ENCODE measurements around the gene DCUN1D3. TPM values are rescaled to one million over a fixed set of nuclear protein-coding genes. Genes with fewer than 3 reads are reported as not detected.

Gene DCUN1D3
- total RNA-seq, 2 donors from 2014 or later, result 7.5 to 14.5 TPM

DNA sequence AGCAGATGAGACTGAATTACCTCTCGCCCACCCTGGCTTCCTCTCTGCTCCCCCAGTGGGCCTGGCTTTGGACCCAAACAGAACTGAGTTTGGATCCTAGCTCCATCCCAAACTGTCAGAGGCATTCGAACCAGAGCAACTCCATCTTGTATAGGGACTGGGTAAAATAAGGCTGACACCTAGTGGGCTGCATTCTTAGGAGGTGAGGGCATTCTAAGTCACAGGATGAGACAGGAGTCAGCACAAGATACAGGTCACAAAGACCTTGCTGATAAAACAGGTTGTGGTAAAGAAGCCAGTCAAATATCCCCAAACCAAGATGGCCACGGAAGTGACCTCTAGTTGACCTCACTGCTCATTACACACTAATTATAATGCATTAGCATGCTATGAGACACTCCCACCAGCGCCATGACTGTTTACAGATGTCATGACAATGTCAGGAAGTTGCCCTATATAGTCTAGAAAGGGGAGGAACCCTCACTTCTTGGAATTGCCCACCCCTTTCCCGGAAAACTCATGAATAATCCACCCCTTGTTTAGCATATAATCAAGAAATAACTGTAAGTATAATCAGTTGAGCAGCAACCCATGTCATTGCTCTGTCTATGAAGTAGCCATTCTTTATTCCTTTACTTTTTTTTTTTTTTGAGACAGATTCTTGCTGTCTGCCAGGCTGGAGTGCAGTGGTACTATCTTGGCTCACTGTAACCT lies 44.9 kb upstream of the DCUN1D3 start:
- H3K27me3 ChIP-seq, result no peaks in the 10 kb centered on the region
- H3K9me3 ChIP-seq, result no peaks in the 10 kb centered on the region
- no peak for TF ChIP-seq POLR2A (IDR thresholded peaks at IDR 0.05)
- TF ChIP-seq, protein P1, sequence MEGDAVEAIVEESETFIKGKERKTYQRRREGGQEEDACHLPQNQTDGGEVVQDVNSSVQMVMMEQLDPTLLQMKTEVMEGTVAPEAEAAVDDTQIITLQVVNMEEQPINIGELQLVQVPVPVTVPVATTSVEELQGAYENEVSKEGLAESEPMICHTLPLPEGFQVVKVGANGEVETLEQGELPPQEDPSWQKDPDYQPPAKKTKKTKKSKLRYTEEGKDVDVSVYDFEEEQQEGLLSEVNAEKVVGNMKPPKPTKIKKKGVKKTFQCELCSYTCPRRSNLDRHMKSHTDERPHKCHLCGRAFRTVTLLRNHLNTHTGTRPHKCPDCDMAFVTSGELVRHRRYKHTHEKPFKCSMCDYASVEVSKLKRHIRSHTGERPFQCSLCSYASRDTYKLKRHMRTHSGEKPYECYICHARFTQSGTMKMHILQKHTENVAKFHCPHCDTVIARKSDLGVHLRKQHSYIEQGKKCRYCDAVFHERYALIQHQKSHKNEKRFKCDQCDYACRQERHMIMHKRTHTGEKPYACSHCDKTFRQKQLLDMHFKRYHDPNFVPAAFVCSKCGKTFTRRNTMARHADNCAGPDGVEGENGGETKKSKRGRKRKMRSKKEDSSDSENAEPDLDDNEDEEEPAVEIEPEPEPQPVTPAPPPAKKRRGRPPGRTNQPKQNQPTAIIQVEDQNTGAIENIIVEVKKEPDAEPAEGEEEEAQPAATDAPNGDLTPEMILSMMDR (IDR thresholded peaks at IDR 0.05), result peak in 3 of 7 experiments; percentile 14 to 27 (median 22)
- H3K4me3 ChIP-seq, result no peak overlapping the region
- no peak overlapping the region for H3K27ac ChIP-seq
- ATAC-seq (no peak), DNase-seq (no peak)
- 71 to 74% methylated on average over 5 of the region's 5 CpGs for WGBS, 2 donors
- no peaks in the 10 kb centered on the region for H3K4me1 ChIP-seq
- H3K36me3 ChIP-seq (replicated peaks in 1 of 2; ENCODE audit: insufficient read depth in 1 of 2, low read depth in 2 of 2), result no peaks in the 10 kb centered on the region
- intact Hi-C loops (cut with DNase I), result no loop called here

- intact Hi-C loops (cut with DNase I), result no loop called here
- TF ChIP-seq, protein P1 (IDR thresholded peaks at IDR 0.05), result no peak
- TF ChIP-seq POLR2A (IDR thresholded peaks at IDR 0.05), result no peak
- 68% methylated on average over 3 to 4 of the region's 4 CpGs for WGBS, 2 donors
- Histone ChIP-seq H3K4me1 (no peaks in the 10 kb centered on the region), H3K9me3 (no peaks in the 10 kb centered on the region), H3K27me3 (no peaks in the 10 kb centered on the region), H3K27ac (no peak overlapping the region), H3K36me3 (replicated peaks in 1 of 2; ENCODE audit: insufficient read depth in 1 of 2, low read depth in 2 of 2) (no peaks in the 10 kb centered on the region), H3K4me3 (no peak overlapping the region)
- no peak for ATAC-seq
- DNase-seq, result no peak
Observed at GRCh38 chr16:20942256-20942655, 42.1 kb upstream of the DCUN1D3 start.

DNA sequence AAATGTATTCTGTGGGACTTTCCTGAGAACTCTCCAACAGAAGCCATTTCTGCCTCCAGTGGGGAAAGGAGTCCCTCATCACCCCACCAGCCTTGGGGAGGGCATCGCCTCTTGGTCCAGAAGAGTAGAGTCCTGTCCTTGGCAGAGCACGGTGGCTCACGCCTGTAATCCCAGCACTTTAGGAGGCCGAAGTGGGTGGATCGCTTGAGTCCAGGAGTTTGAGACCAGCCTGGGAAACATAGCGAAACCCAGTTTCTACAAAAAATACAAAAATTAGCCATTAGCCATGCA lies 41.4 kb upstream of the DCUN1D3 start:
- TF ChIP-seq POLR2A (IDR thresholded peaks at IDR 0.05), result no peak
- TF ChIP-seq, protein P1 (IDR thresholded peaks at IDR 0.05), result no peak
- H3K27ac ChIP-seq, result no peak overlapping the region
- H3K9me3 ChIP-seq, result no peaks in the 10 kb centered on the region
- H3K27me3 ChIP-seq, result no peaks in the 10 kb centered on the region
- H3K4me3 ChIP-seq, result no peak overlapping the region
- intact Hi-C loops (cut with DNase I), result no loop called here
- DNase-seq, result no peak
- H3K36me3 ChIP-seq (replicated peaks in 1 of 2; ENCODE audit: insufficient read depth in 1 of 2, low read depth in 2 of 2), result no peaks in the 10 kb centered on the region
- no peaks in the 10 kb centered on the region for H3K4me1 ChIP-seq
- ATAC-seq, result no peak
- 94% methylated on average over 6 of the region's 6 CpGs for WGBS, 2 donors

DNA sequence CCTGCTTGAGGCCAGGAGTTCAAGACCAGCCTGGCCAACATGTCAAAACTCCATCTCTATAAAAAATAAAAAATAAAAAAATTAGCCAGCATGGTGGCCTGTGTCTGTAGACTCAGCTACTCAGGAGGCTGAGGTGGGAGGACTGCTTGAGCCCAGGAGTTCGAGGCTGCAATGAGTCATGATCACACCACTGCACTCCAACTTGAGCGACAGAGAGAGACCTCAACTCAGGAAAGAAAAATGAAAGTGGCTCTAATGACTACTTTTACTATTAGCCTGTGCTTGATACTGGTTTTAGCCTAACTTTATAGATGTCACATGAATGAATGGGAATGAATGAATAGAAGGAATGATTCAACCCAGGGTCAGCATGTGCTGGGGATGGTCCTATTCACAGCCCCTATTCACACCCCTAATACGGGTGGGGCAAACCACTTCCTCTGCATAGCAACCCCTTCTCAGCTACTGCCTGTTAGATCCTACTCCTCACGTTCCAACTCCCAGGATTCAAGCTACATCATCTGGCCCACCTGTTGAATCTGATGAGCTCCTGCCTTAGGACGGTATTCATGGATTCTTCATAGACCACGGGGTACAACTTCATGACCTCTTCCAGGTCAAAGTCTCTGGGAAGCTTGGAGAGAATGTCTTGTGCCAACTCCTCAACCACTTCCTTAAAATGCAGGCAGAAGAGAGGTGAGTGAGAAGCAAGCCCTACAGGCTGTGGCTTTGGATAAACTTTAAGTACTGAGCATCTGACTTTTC lies 40.9 kb upstream of the DCUN1D3 start:
- TF ChIP-seq POLR2A (IDR thresholded peaks at IDR 0.05), result no peak
- TF ChIP-seq, protein P1 (IDR thresholded peaks at IDR 0.05), result no peak
- DNase-seq, result no peak
- H3K27ac ChIP-seq, result no peak overlapping the region
- intact Hi-C loops (cut with DNase I), result no loop called here
- ATAC-seq, result no peak
- no peaks in the 10 kb centered on the region for H3K4me1 ChIP-seq
- H3K9me3 ChIP-seq, result no peaks in the 10 kb centered on the region
- WGBS, 2 donors, result 66 to 67% methylated on average over 6 of the region's 6 CpGs
- H3K36me3 ChIP-seq (replicated peaks in 1 of 2; ENCODE audit: insufficient read depth in 1 of 2, low read depth in 2 of 2), result no peaks in the 10 kb centered on the region
- no peak overlapping the region for H3K4me3 ChIP-seq
- H3K27me3 ChIP-seq, result no peaks in the 10 kb centered on the region

GRCh38 chr16:20939611-20940010 lies 39.5 kb upstream of the DCUN1D3 start:
- Histone ChIP-seq H3K27me3 (no peaks in the 10 kb centered on the region), H3K9me3 (no peaks in the 10 kb centered on the region), H3K36me3 (replicated peaks in 1 of 2; ENCODE audit: insufficient read depth in 1 of 2, low read depth in 2 of 2) (no peaks in the 10 kb centered on the region), H3K4me3 (no peak overlapping the region), H3K4me1 (no peaks in the 10 kb centered on the region), H3K27ac (no peak overlapping the region)
- intact Hi-C loops (cut with DNase I), result no loop called here
- DNase-seq, result no peak
- no peak for ATAC-seq
- TF ChIP-seq, protein P1 (IDR thresholded peaks at IDR 0.05), result no peak
- no peak for TF ChIP-seq POLR2A (IDR thresholded peaks at IDR 0.05)

Data from body of pancreas (tissue), 4 donors.